ENCODE data around the gene C3orf80.
"Not testable (repeated sequence)": the region's sequence is repeated elsewhere in the genome, so short reads cannot be mapped to it uniquely, and the experiment has no call there.

The C3orf80 gene

GRCh38 chr3:160225176-160226025 lies at the start of gene C3orf80:
Gene C3orf80, plus strand, starts transcription at chr3:160225422. Its CDS starts 214 bp downstream, at chr3:160225636.
- peak; percentile 47 to 60 for DNase-seq

- no peak for DNase-seq
These were observed 48.3 kb upstream of the C3orf80 start for GRCh38 chr3:160176923-160177322.

GRCh38 chr3:160178661-160179060 lies 46.6 kb upstream of the C3orf80 start:
- not testable (repeated sequence) for DNase-seq

GRCh38 chr3:160179403-160179802 lies 45.8 kb upstream of the C3orf80 start:
- not testable (repeated sequence) for DNase-seq

- DNase-seq: no peak
These were observed 45.3 kb upstream of the C3orf80 start for GRCh38 chr3:160179906-160180305.

- DNase-seq: no peak
These were observed 44.5 kb upstream of the C3orf80 start for GRCh38 chr3:160180581-160181216.

- DNase-seq: peak in 1 of 2 donors; percentile 9
These were observed 41.7 kb upstream of the C3orf80 start for GRCh38 chr3:160183345-160184076.

GRCh38 chr3:160184655-160185054 lies 40.6 kb upstream of the C3orf80 start:
- DNase-seq: peak in 1 of 2 donors; percentile 63

GRCh38 chr3:160185751-160186150 lies 39.5 kb upstream of the C3orf80 start:
- no peak for DNase-seq

GRCh38 chr3:160187288-160187687 lies 37.9 kb upstream of the C3orf80 start:
- DNase-seq: no peak

- DNase-seq: no peak
These were observed 32.8 kb upstream of the C3orf80 start for GRCh38 chr3:160192310-160193029.

- DNase-seq: no peak
These were observed 31.5 kb upstream of the C3orf80 start for GRCh38 chr3:160193644-160194192.

- DNase-seq: no peak
These were observed 30.8 kb upstream of the C3orf80 start for GRCh38 chr3:160194438-160194837.

- DNase-seq: no peak
These were observed 30.1 kb upstream of the C3orf80 start for GRCh38 chr3:160195106-160195505.

- DNase-seq: no peak
These were observed 28.6 kb upstream of the C3orf80 start for GRCh38 chr3:160196511-160197104.

- no peak for DNase-seq
These were observed 26.1 kb upstream of the C3orf80 start for GRCh38 chr3:160199108-160199507.

GRCh38 chr3:160200353-160200752 lies 24.9 kb upstream of the C3orf80 start:
- DNase-seq: no peak

- DNase-seq: not testable (repeated sequence)
These were observed 20.7 kb upstream of the C3orf80 start for GRCh38 chr3:160204396-160205011.

- no peak for DNase-seq
These were observed 19.6 kb upstream of the C3orf80 start for GRCh38 chr3:160205606-160206005.

- DNase-seq: no peak
These were observed 14.9 kb upstream of the C3orf80 start for GRCh38 chr3:160210341-160210740.

GRCh38 chr3:160210799-160211221 lies 14.4 kb upstream of the C3orf80 start:
- no peak for DNase-seq

Measured in hippocampal formation (tissue), 2 donors.